Fibroblast of the conjunctiva (primary cell): ENCODE data around the gene PLEKHA4.
"Not testable (repeated sequence)": the region's sequence is repeated elsewhere in the genome, so short reads cannot be mapped to it uniquely, and the experiment has no call there.

Source experiments
- DNase-seq: peaks from one replicate; pipeline ENCODE4 v3.0.0-alpha.2; 2010; ENCODE audit warnings: low read depth

Gene PLEKHA4

GRCh38 chr19:48868114-48868886 is at the start of gene PLEKHA4:
TSS of gene PLEKHA4 (minus strand) at chr19:48868617. CDS start at chr19:48867620, 997 bp downstream.
- no peak for DNase-seq

- no peak for DNase-seq
These were observed 49.7 kb upstream of the PLEKHA4 start for GRCh38 chr19:48918071-48918470.

- DNase-seq, result no peak
These were observed 47.3 kb upstream of the PLEKHA4 start for GRCh38 chr19:48915757-48916156.

- DNase-seq, result no peak
These were observed 45.8 kb upstream of the PLEKHA4 start for GRCh38 chr19:48914181-48914580.

GRCh38 chr19:48913114-48913889 is 44.9 kb upstream of the PLEKHA4 start:
- no peak for DNase-seq

GRCh38 chr19:48910803-48911202 is 42.4 kb upstream of the PLEKHA4 start:
- DNase-seq, result no peak

- not testable (repeated sequence) for DNase-seq
These were observed 41.1 kb upstream of the PLEKHA4 start for GRCh38 chr19:48909424-48910077.

GRCh38 chr19:48907671-48908070 is 39.3 kb upstream of the PLEKHA4 start:
- no peak for DNase-seq

GRCh38 chr19:48906324-48906723 is 37.9 kb upstream of the PLEKHA4 start:
- DNase-seq, result no peak

GRCh38 chr19:48905664-48906063 is 37.2 kb upstream of the PLEKHA4 start:
- no peak for DNase-seq

- not testable (repeated sequence) for DNase-seq
These were observed 35.4 kb upstream of the PLEKHA4 start for GRCh38 chr19:48903788-48904187.

GRCh38 chr19:48902291-48902690 is 33.9 kb upstream of the PLEKHA4 start:
- not testable (repeated sequence) for DNase-seq

GRCh38 chr19:48900477-48901406 is 32.3 kb upstream of the PLEKHA4 start:
- DNase-seq, result no peak

GRCh38 chr19:48899781-48900476 is 31.5 kb upstream of the PLEKHA4 start, which contains the start of gene NUCB1:
TSS of gene NUCB1 (plus strand) at chr19:48900312. CDS start at chr19:48900797, 485 bp downstream.
- DNase-seq, result peak; percentile 98

- not testable (repeated sequence) for DNase-seq
These were observed 31.0 kb upstream of the PLEKHA4 start for GRCh38 chr19:48899386-48899749.

- DNase-seq, result no peak
These were observed 28.8 kb upstream of the PLEKHA4 start for GRCh38 chr19:48897181-48897580.

- DNase-seq, result no peak
These were observed 27.8 kb upstream of the PLEKHA4 start for GRCh38 chr19:48896191-48896720.

- DNase-seq, result no peak
These were observed 26.8 kb upstream of the PLEKHA4 start for GRCh38 chr19:48895226-48895625.

- no peak for DNase-seq
These were observed 22.1 kb upstream of the PLEKHA4 start for GRCh38 chr19:48890551-48890950.

- DNase-seq, result not testable (repeated sequence)
These were observed 21.1 kb upstream of the PLEKHA4 start for GRCh38 chr19:48889496-48889895.
